RWPE1 (cell line): Measurements from ENCODE around the gene TFG.
A peak's percentile ranks its signal among the peaks of the same experiment; 100 is the strongest.

Experiments used
- CTCF ChIA-PET: fragments of 350-600 bp; sonication (Branson Sonifier 250); formaldehyde crosslinking; extraction: SDS; loops from one replicate; lab custom pipeline; 2021; lab: Yijun Ruan, JAX
- POLR2A ChIA-PET: fragments of 400-600 bp; formaldehyde crosslinking; extraction: SDS; loops from one replicate; lab custom pipeline; 2020; ENCODE audit warnings: antibody characterized with exemption; ENCODE audit not compliant: low non-redundant PET; lab: Yijun Ruan, JAX
- DNase-seq: peaks from one replicate; pipeline ENCODE4 v3.0.0; 2012; ENCODE audit warnings: low spot score
- H3K27ac ChIP-seq: fragments of 450-650 bp; 2 replicates; pipeline ENCODE4 v1.5.1; 2017
- TF ChIP-seq, protein P1 (sequence below): fragments of 450-650 bp; conservative IDR thresholded peaks from 2 replicates; pipeline ENCODE4 v1.5.1; 2017; ENCODE audit warnings: low read depth, mild to moderate bottlenecking

Gene TFG

DNA sequence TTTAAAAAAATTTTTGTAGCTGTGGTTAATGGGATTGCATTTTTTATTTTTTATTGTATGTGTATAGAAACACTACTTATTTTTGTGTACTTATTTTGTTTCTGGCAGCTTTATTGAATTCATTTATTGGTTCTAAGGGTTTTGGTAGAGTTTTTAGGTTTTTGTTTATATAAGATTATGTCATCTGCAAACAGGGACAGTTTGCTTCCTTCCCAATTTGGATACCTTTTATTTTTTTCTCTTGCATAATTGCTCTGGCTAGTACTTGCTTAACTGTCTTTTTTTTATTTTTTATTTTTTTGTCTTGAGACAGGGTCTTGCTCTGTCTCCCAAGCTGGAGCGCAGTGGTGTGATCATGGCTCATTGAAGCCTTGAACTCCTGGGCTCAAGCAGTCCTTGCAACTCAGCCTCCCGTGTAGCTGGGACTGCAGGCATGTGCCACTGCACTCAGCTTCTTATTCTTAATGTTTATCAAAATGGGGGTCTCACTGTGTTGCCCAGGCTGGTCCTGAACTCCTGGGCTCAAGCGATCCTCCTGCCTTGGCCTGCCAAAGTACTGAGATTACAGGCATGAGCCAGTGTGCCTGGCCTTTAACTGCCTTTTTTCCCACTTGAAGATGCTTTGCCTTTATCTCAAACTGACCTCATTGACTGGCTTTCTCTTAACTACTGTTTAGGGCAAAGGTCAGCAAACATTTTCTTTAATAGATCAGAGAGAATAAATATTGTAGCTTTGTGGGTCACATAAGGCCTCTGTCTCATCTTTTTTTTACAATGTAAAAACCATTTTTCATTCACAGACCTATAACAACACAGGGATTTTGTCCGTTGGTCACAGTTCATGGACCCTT is 8.6 kb downstream of the TFG start:
- no peak overlapping the region for H3K27ac ChIP-seq
- TF ChIP-seq, protein P1, sequence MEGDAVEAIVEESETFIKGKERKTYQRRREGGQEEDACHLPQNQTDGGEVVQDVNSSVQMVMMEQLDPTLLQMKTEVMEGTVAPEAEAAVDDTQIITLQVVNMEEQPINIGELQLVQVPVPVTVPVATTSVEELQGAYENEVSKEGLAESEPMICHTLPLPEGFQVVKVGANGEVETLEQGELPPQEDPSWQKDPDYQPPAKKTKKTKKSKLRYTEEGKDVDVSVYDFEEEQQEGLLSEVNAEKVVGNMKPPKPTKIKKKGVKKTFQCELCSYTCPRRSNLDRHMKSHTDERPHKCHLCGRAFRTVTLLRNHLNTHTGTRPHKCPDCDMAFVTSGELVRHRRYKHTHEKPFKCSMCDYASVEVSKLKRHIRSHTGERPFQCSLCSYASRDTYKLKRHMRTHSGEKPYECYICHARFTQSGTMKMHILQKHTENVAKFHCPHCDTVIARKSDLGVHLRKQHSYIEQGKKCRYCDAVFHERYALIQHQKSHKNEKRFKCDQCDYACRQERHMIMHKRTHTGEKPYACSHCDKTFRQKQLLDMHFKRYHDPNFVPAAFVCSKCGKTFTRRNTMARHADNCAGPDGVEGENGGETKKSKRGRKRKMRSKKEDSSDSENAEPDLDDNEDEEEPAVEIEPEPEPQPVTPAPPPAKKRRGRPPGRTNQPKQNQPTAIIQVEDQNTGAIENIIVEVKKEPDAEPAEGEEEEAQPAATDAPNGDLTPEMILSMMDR, result no peak
- ChIA-PET CTCF (interaction anchor here (0.7 to 0.9 kb wide), 2 partner anchors 127 to 255 kb away, joined by 3 read pairs; no protein-coding TSS in a partner anchor), POLR2A (no interaction called here)
- DNase-seq, result no peak

DNA sequence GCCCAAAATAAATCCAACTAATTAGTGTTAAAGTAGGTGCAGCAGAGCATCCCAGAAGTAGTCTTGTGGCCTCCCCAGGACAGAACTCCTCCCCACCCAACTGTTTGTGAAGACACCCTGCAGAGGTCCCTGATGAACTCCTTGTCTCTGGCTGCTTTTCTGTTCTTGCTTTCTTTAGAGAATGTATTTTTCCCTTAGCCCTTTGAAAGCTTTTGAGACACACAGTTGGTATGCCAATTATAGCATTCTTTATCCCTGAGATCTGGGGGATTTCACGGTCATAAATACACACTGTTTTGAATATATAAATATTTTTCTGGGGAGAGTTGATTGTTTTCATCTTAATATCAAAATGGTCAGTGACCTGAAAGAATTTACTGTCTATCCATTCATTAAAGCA is 9.8 kb downstream of the TFG start:
- ChIA-PET CTCF (interaction anchor here (0.6 kb wide), 1 partner anchor 403 kb away, joined by 4 read pairs; no protein-coding TSS in a partner anchor), POLR2A (no interaction called here)
- no peak overlapping the region for H3K27ac ChIP-seq
- TF ChIP-seq, protein P1, result no peak
- no peak for DNase-seq

DNA sequence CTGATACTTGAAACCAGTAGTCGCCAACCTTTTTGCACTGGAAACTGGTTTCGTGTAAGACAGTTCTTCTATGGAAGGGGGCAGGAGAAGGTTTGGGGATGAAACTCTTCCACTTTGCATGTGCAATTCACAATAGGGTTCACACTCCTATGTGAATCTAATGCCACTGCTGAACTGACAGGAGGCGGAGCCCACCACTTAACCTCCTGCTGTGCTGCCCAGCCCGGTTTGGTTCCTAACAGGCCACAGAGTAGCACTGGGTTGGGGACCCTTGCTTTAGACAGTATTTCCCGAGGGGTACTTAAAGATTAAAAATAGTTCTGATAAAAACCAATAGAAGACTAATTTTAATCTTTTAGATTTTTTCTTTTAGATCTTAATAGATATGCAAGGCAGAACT is 11.1 kb downstream of the TFG start:
- no peak for DNase-seq
- ChIA-PET POLR2A (no interaction called here), CTCF (interaction anchor here (0.7 to 0.8 kb wide), 2 partner anchors 10 to 279 kb away, joined by 3 to 4 read pairs; no protein-coding TSS in a partner anchor)
- TF ChIP-seq, protein P1, result no peak
- no peak overlapping the region for H3K27ac ChIP-seq

DNA sequence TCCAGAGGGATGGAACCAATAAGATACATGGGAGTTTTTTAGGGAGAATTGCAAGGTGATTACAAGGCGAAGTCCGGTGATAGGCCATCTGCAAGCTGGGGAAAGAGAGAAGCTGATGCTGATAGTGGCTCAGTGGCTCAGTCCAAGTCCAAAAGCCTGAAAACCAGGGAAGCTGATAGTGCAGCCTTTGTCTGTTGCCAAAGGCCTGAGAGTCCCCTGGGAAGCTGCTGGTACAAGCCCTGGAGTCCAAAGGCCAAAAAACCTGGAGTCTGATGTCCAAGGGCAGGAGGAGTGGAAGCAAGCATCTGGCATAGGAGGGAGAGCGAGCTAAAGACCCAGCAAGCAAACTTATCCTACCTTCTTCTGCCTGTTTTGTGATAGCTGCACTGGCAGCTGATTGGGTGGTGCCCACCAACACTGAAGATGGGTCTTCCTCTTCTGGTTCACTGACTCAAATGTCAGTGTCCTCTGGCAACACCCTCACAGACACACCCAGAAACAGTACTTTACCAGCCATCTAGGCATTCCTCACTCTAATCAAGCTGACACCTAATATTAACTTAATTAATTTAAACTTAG is 16.7 kb downstream of the TFG start:
- peak overlapping the region; percentile 22; the same call in 1 of the 2 replicates for H3K27ac ChIP-seq
- ChIA-PET CTCF (no interaction called here), POLR2A (no interaction called here)
- TF ChIP-seq, protein P1, result no peak
- no peak for DNase-seq

DNA sequence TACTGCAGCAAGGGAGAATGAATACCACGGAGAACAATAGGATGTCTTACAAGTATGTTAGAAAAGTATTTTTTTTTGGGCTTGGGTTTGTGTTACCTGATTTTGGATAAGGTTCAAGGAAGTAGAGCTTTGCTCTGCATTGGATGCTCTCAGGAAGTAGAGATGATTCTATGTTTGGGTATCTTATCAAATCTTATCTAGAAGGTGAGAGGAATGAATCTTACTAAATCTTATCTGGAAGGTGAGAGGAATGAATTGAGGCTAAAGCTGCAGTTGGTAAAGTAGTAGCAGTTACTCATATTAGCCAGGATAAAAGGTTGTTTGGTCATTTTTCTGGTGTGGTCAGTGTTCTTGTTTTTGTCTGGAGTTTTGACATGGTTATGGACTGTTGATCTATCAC is 17.4 kb downstream of the TFG start:
- POLR2A ChIA-PET, result no interaction called here
- H3K27ac ChIP-seq, result no peak overlapping the region
- TF ChIP-seq, protein P1, result no peak
- CTCF ChIA-PET, result interaction anchor here (0.6 kb wide), 1 partner anchor 195 kb away, joined by 4 read pairs; no protein-coding TSS in a partner anchor
- no peak for DNase-seq

DNA sequence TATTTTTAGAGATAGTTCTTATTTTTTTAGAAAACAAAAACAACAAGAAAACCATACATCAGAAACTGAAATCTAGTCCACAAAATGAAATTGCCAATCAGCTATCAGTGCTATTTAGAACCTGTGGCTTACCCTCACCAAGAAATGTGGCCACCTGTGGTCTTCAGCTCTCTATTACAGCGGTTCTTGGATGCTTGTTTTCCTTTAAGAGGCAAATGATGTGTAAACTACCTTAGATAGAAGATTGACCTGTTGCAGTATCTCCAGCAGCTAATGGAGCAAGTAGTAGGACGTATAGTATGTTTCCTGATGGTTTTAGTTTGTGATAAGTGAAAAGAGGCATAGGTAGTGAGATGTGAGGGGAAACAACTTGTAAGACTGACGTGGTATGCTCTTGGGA is 21.2 kb downstream of the TFG start:
- DNase-seq, result no peak
- H3K27ac ChIP-seq, result no peak overlapping the region
- ChIA-PET POLR2A (no interaction called here), CTCF (interaction anchor here (0.7 kb wide), 1 partner anchor 437 kb away, joined by 3 read pairs; no protein-coding TSS in a partner anchor)
- TF ChIP-seq, protein P1, result no peak
